Left lobe of liver (tissue), 2 donors: ENCODE data around the gene LRSAM1. TPM values are rescaled to one million over a fixed set of nuclear protein-coding genes. Genes with fewer than 3 reads are reported as not detected.
"Not testable (repeated sequence)": the region's sequence is repeated elsewhere in the genome, so short reads cannot be mapped to it uniquely, and the experiment has no call there.

Source experiments
- ATAC-seq: fragments of 200-7000 bp; cut with Tn5 transposase; one replicate; pipeline ENCODE4 v1.9.1; 2020; ENCODE audit warnings: mild to moderate bottlenecking, moderate library complexity
- DNase-seq: peaks from one replicate; pipeline ENCODE4 v3.0.0-alpha.2; 2020; ENCODE audit warnings: low spot score
- total RNA-seq: library from RNA; stranded (reverse); gene quantifications from one replicate; pipeline ENCODE4 v1.2.1, GENCODE V29; 2021
- donor health status: DM: no; HTN: no; CAD: no; lungs with moderate emphysema.
- donor health status: DM: no; HTN: yes; CAD: no.

LRSAM1 gene
- total RNA-seq, 1 donor from 2014 or later = 10.9 TPM

DNA sequence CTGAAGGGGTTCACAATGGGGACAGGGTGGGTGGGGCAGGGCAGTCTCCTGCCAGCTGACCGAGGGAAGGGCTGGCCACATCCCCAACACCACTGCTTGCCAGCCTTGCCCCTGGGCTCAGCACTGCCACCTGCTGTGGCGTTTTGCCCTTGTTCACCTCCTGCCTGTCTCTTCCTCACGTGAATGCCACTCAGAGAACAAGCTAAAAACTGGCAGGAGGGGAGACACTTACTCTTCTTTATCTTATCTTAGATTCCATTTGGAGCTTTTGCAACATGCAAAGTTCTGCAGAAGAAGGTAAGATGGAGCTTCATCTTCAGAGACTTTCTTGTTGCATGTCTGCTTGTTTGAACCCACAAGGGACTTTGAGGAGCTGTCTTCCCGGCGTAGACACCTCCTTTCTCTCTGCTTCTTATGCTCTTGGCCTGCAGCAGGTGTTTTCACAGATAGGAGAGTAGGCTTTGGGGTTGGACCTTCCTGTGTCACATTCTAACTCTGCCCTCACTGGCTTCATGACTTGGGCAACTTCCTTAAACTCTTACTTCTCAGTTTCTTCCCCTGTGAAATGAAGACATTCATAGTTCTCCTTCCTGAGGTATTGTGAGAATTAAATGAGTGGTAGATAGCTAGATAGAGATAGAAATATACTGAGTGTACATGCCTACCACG lies 4.1 kb downstream of the LRSAM1 start:
- ATAC-seq (peak; percentile 50), DNase-seq (peak; percentile 69)

DNA sequence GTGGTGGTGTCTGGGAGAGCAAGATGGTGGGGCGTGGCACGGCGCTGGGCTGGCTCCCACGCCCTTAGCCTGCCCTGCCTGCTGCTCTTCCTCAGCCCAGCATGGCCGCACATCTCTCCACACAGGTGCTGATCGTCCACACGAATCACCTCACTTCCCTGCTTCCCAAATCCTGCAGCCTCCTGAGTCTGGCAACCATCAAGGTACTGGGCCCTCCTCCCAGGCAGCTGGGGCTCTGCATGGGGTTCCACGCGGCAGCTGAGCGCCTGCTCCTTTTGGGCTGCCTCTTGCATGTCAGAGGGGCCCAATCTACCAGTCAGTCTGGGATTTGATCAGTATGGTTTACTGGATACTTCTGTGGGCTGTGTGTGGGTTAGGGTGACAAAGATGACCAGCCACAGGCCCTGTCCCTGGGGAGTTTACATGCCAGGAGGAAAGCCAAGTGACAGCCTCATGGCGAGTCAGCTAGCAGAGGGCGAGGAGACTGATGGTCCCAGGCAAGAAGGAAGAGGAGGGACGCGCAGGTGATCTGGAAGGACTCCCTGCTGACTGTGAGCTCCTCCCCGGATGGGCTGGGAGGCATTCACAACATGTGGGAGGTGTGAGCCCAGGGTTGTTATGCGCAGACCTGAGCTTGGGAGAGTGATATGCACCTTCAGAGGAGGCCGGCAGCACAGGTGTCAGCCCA lies 6.0 kb downstream of the LRSAM1 start:
- DNase-seq = no peak
- no peak for ATAC-seq

DNA sequence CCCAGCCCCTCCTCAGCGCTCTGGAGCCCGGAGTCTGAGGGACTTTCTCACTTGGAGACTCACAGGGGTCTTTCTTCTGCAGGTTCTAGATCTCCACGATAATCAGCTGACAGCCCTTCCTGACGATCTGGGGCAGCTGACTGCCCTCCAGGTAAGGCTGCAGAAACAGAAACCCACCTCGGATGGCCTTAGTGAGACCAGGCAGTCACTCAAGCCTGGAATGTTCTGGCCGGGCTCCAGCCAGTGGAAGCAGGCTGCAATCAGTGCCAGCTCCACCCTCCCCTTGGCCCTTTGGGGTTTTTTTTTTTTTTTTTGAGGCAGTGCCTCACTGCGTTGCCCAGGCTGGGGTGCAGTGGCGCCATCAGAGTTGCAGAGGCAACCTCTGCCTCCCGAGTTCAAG lies 7.6 kb downstream of the LRSAM1 start:
- ATAC-seq (no peak), DNase-seq (no peak)

DNA sequence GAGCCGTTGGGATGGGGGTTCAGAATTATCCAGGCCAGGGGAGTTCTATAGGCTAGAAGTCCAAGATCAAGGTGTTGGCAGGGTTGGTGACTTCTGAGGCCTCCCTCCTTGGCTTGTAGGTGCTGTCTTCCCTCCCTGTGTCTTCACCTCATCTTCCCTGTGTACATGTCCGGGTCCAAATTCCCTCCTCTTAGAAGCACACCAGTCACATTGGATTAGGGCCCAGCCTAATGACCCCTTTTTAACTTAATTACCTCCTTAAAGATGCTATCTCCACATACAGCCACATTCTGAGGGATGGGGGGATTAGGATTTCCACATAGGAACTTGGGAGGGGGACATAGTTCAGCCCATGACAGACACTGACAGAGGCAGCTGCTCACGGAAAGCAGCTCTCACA lies 12.1 kb downstream of the LRSAM1 start:
- DNase-seq = no peak
- ATAC-seq = no peak

DNA sequence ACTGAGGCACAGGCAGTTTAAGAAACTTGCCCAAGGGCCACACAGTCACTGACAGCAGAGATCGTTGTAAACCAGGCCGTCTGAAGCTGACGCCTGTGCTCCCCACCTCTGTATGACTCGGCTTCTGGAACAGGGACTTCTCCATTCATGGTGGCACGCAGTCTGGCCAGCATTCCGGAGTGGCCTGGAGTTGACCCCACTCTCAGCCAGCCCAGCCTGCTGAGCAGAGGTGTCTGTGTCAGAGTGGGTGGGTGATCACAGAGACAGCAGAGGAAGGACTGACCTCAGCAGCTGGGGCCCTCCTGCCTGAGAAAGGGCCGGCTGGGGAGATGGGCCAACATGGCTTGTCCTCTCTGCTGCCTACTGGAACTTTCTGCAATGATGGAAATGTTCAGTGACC lies 12.6 kb downstream of the LRSAM1 start:
- DNase-seq = no peak
- no peak for ATAC-seq

DNA sequence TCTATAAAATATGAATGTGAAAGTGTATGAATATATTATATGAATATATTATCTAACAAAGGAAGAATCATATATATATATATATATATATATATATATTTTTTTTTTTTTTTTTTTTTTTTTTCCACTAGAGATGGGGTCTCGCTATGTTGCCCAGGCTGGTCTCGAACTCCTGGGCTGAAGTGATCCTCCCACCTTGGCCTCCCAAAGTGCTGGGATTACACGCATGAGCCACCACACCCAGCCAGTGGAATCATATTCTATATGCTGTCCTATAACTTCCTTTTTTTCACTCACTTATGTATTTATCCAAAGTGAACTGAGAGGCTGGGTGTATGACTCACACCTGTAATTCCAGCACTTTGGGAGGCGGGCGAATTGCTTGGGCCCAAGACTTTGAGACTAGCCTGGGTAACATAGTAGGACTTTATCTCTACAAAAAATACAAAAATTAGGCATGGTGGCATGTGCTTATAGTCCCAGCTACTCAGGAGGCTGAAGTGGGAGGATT lies 15.2 kb downstream of the LRSAM1 start:
- DNase-seq, ATAC-seq: not testable (repeated sequence)

DNA sequence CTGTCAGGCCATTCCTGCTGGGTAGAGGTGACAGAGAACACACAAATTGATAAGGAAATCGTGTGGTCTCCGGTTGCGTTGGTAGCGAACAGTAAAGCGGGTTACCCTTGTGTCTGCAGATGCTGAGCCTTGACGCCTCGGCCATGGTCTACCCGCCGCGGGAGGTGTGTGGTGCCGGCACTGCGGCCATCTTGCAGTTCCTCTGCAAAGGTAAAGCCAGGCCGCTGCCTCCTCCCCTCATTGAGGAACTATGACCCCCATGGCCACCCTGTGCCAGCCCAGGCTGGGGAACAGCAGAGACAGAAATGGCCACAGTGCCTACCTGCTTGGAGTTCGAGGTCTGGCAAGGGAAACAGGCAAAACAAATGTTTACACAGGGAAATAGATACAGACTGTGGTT lies 16.3 kb downstream of the LRSAM1 start:
- DNase-seq (no peak), ATAC-seq (no peak)

DNA sequence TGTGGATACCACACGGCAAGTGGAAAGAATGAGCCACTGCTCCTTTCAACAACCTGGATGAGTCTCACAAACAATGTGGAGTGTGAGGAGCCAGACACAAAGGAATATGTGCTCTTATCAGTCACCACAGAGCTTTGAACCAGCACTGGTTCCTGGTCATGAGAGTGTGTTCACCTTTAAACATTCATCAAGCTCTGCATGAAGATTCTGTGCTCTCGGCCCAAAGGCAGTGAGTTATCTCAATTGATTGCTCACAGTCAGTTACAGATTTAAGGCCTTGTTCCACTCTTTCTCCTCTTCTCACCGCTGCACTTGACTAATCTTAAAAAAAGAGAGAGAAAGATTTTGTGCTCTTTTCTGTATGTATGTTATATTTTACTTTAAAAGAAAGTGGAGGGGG lies 19.4 kb downstream of the LRSAM1 start:
- ATAC-seq (no peak), DNase-seq (no peak)

DNA sequence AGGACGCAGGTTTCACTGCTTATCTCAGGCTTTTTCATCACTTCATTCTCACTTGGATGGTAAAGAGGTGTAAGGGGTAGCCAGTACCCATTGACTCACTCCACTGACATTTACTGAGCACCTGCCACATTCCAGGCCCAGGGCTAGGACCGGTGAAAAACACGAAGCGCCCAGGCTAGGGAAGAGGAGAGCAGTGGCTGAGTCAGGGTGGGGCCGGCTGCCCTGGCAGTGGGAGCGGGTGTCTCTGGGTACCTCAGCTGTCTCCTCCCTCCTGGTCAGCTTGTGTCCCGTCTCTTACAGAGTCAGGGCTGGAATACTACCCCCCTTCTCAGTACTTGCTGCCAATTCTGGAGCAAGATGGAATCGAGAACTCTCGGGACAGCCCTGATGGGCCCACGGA lies 22.2 kb downstream of the LRSAM1 start:
- no peak for DNase-seq
- no peak for ATAC-seq

DNA sequence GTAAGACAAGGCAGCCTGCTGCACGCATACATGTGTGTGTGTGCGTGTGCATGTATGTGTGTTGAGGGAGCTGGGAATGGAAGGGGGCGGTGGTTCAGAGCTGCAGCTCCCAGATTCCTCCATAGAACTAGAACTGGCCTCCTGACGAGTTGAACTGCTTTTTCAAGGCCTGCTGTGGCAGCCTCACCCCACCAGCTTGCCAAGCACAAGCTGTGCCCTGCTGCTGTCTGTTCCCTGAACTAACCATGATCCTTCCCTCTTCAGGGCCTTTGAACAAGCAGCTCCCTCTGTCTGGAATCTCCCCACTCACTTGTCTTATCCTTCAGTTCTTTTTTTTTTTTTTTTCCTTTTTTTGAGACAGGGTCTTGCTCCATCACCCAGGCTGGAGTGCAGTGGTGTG lies 22.6 kb downstream of the LRSAM1 start:
- DNase-seq (no peak), ATAC-seq (no peak)

DNA sequence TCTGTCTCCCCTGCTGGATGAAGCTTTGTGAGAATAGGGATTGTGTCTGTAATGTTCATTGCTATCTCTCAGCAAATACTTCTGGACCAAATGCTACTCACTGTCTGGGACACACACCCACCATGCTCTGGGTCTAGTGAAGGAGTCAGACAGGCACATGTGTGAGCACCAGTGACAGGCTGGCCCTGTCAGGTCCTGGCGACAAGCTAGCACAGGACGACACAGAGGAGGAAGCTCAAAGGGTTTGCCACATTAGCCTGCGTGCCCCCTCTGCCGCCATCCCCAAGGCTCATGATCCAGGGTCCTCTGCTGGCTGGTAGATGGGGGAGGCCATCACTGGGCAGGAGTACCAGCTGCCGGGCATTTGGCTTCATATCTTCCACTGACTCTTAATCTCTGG lies 23.3 kb downstream of the LRSAM1 start:
- DNase-seq (no peak), ATAC-seq (no peak)

DNA sequence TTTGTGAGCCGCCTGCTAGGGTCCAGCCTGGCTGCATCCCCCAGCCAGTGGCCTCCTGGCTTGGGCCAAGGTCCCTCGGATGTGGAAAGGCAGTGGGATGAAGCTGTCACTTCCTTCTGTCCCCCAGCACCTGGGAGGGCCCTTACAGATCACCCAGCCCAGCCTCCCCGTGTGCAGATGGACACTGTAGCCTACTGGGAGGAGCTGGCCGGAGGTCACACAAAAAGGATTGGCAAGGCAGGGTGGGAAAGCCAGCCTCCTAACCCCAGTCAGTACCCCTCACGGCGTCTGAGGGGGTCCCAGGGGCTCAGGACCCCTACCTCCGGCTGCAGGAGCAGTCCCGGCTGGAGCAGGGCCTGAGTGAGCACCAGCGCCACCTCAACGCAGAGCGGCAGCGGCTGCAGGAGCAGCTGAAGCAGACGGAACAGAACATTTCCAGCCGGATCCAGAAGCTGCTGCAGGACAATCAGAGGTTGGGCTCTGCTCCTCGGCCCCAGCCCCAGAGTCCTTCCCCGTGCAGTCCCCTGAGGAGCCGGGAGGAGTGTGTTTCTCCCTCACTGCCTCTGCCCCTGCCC lies 28.3 kb downstream of the LRSAM1 start:
- ATAC-seq (no peak), DNase-seq (no peak)

DNA sequence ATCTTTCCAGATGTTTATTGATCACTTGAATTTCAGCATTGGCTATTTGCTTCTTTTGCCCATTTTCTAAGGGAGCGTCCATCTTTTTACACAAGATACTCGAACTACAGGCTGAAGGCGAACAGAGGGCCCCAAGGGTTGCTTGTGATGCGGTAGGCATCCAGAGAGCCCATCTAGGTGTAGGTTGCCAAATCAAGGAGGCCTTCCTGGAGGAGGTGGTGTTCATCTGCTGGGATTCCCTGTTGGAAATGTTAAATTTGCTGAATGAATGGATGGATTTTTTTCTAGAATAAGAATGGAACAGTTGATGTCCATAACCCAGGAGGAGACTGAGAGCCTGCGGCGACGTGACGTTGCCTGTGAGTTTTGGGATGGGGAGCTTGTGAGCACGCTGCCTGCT lies 31.4 kb downstream of the LRSAM1 start:
- ATAC-seq (no peak), DNase-seq (no peak)

DNA sequence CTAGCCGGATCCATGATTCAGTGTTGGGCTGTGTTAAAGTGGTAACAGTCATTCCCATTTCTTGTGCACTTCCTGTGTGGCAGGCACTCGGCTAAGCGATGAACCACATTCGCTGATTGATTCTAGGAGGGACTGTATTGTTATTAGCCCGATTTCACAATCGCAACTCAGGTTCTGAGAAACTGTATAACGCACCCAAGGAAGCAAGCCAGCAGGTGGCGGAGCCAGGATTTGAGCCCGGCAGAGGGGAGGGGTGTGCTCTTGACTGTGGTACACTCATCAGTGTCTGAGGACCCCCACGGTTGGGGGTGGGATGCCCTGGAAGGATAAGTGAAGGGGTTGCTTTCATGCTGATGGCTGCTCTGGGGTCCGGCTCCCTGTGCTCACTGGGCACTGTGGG lies 34.7 kb downstream of the LRSAM1 start:
- no peak for DNase-seq
- ATAC-seq = no peak

DNA sequence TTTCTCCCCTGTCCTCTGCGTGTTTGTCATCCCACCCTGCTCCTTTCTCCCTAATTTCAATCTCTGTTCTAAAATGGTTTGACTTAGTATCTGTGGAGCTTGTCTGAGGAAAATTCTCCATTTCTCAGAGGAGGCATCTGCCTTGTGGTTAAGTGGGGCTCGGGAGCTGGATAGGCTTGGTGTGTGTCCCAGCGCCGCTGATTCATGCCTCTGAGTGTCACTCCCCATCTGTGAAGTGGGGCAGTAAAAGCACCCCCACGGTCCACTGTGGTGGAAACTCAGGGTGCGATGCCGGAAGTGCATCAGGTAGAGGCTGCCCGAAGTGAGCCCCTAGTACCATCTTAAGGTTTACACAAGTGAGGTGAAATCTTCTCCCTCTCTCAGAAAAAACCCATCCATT lies 37.6 kb downstream of the LRSAM1 start:
- DNase-seq = no peak
- ATAC-seq = no peak

DNA sequence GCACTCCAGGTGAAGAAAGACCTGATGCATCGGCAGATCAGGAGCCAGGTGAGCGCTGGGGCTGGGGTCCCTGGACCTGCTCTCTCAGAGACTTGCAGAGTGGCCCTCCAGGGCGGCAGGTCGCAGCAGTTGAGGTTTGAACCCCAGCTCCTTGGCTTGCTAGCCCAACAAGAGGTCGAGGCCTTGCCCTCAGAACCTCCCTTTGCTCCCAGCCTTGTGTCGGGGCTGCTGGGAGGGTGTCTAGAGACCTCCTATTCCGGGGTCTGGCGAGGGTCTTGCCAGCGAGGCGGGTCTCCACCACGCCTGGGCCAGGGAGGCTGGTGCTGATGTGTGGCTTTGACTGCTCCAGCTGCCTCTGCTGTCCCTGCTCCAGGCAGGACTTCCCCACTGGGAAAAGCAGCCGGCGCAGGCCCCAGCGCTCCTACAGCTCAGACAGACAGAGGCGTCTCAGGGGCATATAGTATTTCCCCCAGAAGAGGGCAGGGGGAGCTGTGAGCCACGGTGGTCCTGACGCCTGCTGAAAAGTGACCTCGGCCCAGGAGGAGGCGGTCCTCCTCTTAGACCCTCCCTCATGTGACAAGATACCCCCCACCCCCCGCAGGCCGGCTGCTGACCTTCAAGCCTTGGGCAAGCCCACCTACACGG lies 38.3 kb downstream of the LRSAM1 start:
- ATAC-seq (no peak), DNase-seq (no peak)

DNA sequence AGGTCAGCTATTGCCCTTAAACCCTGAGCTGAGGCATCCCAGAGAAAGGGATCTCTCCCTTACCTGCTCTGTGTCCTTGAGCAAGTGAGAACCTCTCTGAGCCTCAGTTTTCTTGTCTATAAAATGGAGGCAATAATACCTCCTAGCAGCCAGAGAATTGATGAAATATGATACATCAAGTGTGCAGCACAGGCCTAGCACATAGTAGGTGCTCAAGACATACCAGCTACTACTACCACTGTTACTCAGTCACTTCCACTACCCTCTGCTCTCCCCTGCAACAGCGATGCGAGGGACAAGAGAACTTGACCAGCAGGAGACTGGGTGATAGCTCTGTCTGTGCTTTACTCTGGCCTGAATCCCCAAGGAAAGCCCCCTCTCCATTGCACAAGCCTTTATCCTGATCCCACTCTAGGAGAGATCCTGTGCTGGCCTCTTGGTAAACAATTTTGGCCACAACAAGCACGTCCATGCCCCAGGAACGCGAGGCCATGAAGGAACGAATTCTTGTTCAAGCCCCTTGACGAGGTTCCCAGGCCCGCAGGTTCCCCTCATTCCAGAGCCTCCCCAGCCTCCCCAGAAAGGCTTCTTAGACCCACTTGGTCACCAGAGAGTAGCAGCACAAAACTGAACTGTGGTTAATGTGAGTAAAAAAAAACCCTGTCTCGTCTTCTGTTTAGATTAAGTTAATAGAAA lies 39.4 kb downstream of the LRSAM1 start:
- DNase-seq (no peak), ATAC-seq (no peak)

DNA sequence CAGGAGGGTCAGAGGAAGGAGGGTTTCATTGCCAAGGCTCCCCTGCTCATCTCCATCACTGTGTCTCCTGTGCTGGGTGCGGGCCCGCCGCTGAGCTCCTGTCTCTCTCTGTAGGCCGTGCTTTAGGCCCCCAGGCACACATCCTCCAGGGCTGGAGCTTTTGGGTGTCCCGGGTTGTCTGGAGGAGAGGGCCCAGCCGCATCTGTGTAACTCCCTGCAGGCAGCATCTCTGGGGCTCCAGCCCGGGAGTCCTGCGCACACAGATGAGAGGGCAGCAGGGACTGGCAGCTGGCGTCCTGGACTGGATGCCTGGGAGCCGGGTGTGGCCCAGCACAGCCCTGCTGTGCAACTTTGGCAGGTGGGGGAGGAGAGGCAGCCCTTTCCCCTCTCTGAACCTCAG lies 40.2 kb downstream of the LRSAM1 start:
- ATAC-seq (no peak), DNase-seq (no peak)

DNA sequence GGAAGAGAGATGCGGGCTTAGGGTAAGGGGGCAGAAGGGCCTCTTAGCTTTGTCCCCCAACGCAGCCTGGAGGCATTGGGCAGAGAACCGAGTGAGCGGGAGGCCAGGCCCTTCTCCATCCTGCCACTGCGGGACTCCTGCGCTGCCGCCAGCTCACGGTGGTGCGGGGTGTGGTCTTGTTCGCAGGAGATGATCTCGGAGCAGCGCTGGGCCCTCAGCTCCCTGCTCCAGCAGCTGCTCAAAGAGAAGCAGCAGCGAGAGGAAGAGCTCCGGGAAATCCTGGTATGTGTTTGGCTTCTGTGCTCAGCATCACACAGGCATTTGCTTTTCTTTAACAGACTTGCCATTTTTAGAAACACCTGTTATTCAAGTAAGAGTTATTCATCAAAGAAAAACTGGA lies 41.3 kb downstream of the LRSAM1 start:
- DNase-seq (no peak), ATAC-seq (no peak)

DNA sequence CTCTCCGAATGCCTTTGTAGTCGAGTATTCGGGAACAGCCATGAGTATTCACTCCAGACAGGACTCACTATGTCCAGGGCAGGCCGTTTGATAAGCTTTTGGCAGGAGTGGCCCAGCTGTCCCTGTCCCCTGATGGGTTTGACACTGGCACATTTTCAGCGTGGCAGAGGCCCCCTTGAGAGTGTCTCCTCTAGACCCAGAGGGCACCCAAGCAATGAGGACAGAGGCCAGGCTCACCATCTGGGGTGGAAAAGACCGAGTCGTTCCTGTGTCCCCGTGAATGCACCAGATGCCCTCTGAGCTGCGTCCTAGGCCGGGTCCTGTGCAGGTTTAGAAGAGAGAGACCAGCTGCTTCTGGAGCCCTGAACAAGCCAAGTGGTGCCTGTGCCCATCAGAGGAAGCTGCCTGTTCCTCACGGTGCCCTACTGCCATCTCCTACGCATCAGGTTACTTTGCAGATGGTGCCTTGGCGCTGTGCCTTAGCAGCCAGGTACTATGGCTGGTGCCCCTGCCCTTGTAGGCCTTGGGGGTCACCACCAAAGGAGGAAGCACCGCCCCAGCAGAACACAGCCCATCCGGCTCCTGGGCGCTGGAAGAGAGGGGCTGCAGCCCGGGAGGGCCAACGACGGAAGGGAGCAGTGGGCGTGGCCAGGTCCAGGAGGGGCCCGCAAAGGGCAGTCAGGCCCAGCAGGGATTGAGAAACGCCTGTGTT lies 42.4 kb downstream of the LRSAM1 start:
- DNase-seq (no peak), ATAC-seq (no peak)

DNA sequence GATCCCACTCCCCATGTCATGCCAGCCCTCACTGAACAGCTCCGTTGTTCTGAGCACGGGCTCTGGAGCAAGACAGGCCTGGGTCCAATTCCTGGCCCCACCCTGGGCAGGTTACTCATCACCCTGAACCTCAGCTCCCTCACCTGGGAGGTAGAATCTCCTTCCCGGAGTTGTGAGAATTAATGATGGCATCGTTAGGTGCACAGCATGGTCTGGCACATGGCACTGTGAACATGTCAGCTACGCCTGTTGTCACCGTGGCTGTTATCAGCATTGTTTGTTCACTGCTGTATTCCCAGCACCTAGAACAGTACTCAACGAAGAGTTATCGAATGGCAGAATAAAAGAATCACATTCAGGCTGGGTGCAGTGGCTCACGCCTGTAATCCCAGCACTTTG lies 43.0 kb downstream of the LRSAM1 start:
- ATAC-seq = no peak

More for the DNA sequence above, 43.0 kb downstream of the LRSAM1 start:
- no peak for DNase-seq
